Measurements from ENCODE around the gene COL23A1.
"Not testable (repeated sequence)": the region's sequence is repeated elsewhere in the genome, so short reads cannot be mapped to it uniquely, and the experiment has no call there.

The COL23A1 gene

GRCh38 chr5:178386336-178386931 lies 203.8 kb downstream of the COL23A1 start:
- DNase-seq = no peak

GRCh38 chr5:178385496-178385890 lies 204.7 kb downstream of the COL23A1 start:
- DNase-seq = no peak

- no peak for DNase-seq
Observed at GRCh38 chr5:178384816-178385495, 205.2 kb downstream of the COL23A1 start.

GRCh38 chr5:178383919-178384815 lies 206.0 kb downstream of the COL23A1 start:
- DNase-seq = no peak

- DNase-seq = no peak
Observed at GRCh38 chr5:178383301-178383918, 206.8 kb downstream of the COL23A1 start.

- DNase-seq = no peak
Observed at GRCh38 chr5:178382754-178383164, 207.4 kb downstream of the COL23A1 start.

- DNase-seq = no peak
Observed at GRCh38 chr5:178381921-178382695, 208.1 kb downstream of the COL23A1 start.

GRCh38 chr5:178381206-178381605 lies 209.0 kb downstream of the COL23A1 start:
- no peak for DNase-seq

- no peak for DNase-seq
Observed at GRCh38 chr5:178380541-178381074, 209.6 kb downstream of the COL23A1 start.

GRCh38 chr5:178380086-178380485 lies 210.1 kb downstream of the COL23A1 start:
- DNase-seq = no peak

- DNase-seq = no peak
Observed at GRCh38 chr5:178378527-178379484, 211.4 kb downstream of the COL23A1 start.

- no peak for DNase-seq
Observed at GRCh38 chr5:178377583-178378270, 212.5 kb downstream of the COL23A1 start.

GRCh38 chr5:178376921-178377582 lies 213.1 kb downstream of the COL23A1 start:
- no peak for DNase-seq

- DNase-seq = no peak
Observed at GRCh38 chr5:178375348-178375747, 214.8 kb downstream of the COL23A1 start.

- no peak for DNase-seq
Observed at GRCh38 chr5:178373711-178374110, 216.5 kb downstream of the COL23A1 start.

- DNase-seq = no peak
Observed at GRCh38 chr5:178372142-178372571, 218.0 kb downstream of the COL23A1 start.

- DNase-seq = no peak
Observed at GRCh38 chr5:178371362-178372111, 218.7 kb downstream of the COL23A1 start.

GRCh38 chr5:178370102-178370501 lies 220.1 kb downstream of the COL23A1 start:
- DNase-seq = no peak

GRCh38 chr5:178369469-178369868 lies 220.7 kb downstream of the COL23A1 start:
- DNase-seq = not testable (repeated sequence)
